T-helper 1 cell (primary cell): ENCODE data around the gene THEMIS2.
"Not testable (repeated sequence)": the region's sequence is repeated elsewhere in the genome, so short reads cannot be mapped to it uniquely, and the experiment has no call there.

ENCODE experiments used
- DNase-seq, 5 donors: peaks; one replicate each; pipeline ENCODE4 v3.0.0-alpha.2; 2012 to 2020
- total RNA-seq, 4 donors: gene quantifications; one replicate each; lab custom pipeline; 2026; lab: John Stamatoyannopoulos, UW

The THEMIS2 gene
- total RNA-seq = 25.8 to 63.3 (median 46.9) reads per million in 4 donors

GRCh38 chr1:27872059-27872801 is at the start of gene THEMIS2:
THEMIS2 (plus strand) TSS chr1:27872544; CDS start chr1:27872572, 28 bp downstream.
- DNase-seq = peak; percentile 69 to 79 (median 72)

GRCh38 chr1:27823784-27824183 is 48.6 kb upstream of the THEMIS2 start:
- no peak for DNase-seq

- DNase-seq = no peak
Measured at GRCh38 chr1:27824411-27824810, 47.9 kb upstream of the THEMIS2 start.

- not testable (repeated sequence) for DNase-seq
Measured at GRCh38 chr1:27829339-27829960, 42.9 kb upstream of the THEMIS2 start.

GRCh38 chr1:27830621-27831440 is 41.5 kb upstream of the THEMIS2 start, which contains the start of gene PPP1R8:
PPP1R8 (plus strand) TSS chr1:27830782; CDS start chr1:27830836, 54 bp downstream.
- peak; percentile 71 to 93 (median 81) for DNase-seq

- no peak for DNase-seq
Measured at GRCh38 chr1:27831568-27832410, 40.6 kb upstream of the THEMIS2 start.

GRCh38 chr1:27832762-27833161 is 39.6 kb upstream of the THEMIS2 start:
- DNase-seq = no peak

GRCh38 chr1:27833470-27833869 is 38.9 kb upstream of the THEMIS2 start:
- no peak for DNase-seq

- no peak for DNase-seq
Measured at GRCh38 chr1:27835046-27835445, 37.3 kb upstream of the THEMIS2 start.

- DNase-seq = no peak
Measured at GRCh38 chr1:27835501-27835900, 36.8 kb upstream of the THEMIS2 start.

- DNase-seq = no peak
Measured at GRCh38 chr1:27849951-27850350, 22.4 kb upstream of the THEMIS2 start.

GRCh38 chr1:27855085-27855484 is 17.3 kb upstream of the THEMIS2 start:
- DNase-seq = no peak

GRCh38 chr1:27856561-27857343 is 15.6 kb upstream of the THEMIS2 start:
- DNase-seq = no peak

GRCh38 chr1:27857552-27857951 is 14.8 kb upstream of the THEMIS2 start:
- not testable (repeated sequence) for DNase-seq

GRCh38 chr1:27858072-27858948 is 14.0 kb upstream of the THEMIS2 start:
- DNase-seq = peak; percentile 60 to 81 (median 72)

- DNase-seq = no peak
Measured at GRCh38 chr1:27858949-27859576, 13.3 kb upstream of the THEMIS2 start.

- no peak for DNase-seq
Measured at GRCh38 chr1:27861436-27861835, 10.9 kb upstream of the THEMIS2 start.

GRCh38 chr1:27862004-27862403 is 10.3 kb upstream of the THEMIS2 start:
- DNase-seq = no peak

- DNase-seq = no peak
Measured at GRCh38 chr1:27862671-27863537, 9.4 kb upstream of the THEMIS2 start.
